CD4-positive, alpha-beta T cell treated with Interferon alpha-2 for 1 hour (primary cell): Measurements from ENCODE around the gene RABIF.
"Not testable (repeated sequence)": the region's sequence is repeated elsewhere in the genome, so short reads cannot be mapped to it uniquely, and the experiment has no call there.

Source experiments
- DNase-seq, 2 donors: peaks; one replicate each; pipeline ENCODE4 v3.0.0-alpha.2; 2020 to 2022

RABIF gene

DNA sequence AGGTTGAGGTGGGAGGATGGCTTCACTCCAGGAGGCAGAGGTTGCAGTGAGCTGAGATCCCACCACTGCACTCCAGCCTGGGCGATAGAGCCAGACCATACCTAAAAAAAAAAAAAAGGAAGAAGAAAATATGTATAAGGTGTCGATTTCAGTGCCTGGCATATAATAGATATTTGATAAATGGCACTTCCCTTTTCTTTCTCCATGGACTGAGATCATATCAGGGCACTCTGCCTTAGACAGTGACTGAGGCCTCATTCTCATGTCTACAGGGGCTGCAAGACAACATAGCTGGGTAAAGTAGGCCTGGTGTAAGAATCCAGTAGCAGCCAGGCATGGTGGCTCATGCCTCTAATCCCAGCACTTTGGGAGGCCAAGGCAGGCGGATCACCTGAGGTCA, 57.0 kb downstream of the RABIF start:
- no peak for DNase-seq

DNA sequence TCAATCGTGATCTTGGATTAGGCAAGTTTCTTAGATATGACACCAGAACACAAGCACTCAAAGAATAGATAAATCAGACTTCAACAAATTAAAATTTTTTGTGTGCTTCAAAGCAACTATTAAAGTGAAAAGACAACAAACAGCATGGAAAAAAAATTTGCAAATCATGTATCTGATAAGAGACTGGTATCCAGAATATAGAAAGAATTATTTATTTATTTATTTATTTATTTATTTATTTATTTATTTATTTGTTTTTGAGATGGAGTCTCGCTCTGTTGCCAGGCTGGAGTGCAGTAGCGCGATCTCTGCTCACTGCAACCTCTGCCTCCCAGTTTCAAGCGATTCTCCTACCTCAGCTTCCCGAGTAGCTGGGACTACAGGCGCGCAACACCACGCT, 59.7 kb downstream of the RABIF start:
- not testable (repeated sequence) for DNase-seq
